GM21529 (cell line): Measurements from ENCODE around the gene SLC6A8.

Source experiments
- ATAC-seq: cut with Tn5 transposase; IDR thresholded peaks from one replicate; pipeline ENCODE4 v1.9.1; 2021; ENCODE audit not compliant: unreplicated experiment

Gene SLC6A8

DNA sequence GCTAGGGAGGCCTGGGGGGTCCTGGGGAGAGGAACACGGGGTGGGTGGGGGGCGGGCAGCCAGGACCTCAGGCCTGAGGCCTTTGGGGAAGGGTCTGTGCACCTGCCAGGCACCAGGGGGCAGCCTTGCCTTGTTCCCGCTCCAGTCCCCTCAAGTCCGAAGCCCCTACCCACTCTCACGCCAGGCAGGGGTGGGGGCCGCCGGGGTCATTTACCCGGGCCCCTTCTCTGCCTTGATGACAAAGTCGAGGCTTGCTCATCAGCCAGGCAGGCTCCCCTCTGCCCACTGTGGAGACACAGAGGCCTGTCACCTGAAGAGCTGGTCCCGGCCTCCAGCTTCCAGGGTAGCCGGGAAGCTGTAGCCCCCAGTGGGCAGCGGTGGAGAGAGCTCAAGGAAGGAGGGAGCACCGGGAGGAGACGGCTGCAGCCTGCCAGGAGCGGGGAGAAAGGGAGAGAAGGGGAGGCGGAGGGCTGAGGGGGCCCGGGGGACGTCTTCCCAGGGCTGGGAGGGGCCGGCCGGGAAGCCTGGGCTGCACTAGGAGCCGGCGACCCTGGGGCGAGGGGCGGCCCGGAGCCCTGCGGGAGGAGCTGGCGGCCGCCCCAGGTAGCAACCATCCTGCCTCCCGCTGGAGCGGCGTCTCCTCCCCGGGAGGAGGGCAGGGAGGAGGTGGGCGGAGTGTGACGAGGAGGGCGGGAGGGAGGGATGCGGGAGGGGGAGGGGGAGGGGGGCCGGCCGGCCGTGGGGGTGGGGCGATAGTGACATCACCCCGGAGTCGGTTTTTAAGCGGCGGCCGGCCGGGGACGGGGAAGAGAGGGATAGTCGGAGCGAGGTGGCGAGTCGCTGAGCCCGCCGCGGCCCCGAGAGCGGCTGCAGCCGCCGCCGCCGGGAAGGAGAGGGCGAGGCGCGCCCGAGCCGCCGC lies at the start of gene SLC6A8:
TSS of gene SLC6A8 (plus strand) at position 806 of the 919 bp plus-strand sequence. CDS start 649 bp downstream, outside the sequence.
- ATAC-seq, result no peak

- no peak for ATAC-seq
These were observed 49.7 kb upstream of the SLC6A8 start for GRCh38 chrX:153638041-153638371.

- no peak for ATAC-seq
These were observed 49.1 kb upstream of the SLC6A8 start for GRCh38 chrX:153638436-153639176.

- no peak for ATAC-seq
These were observed 48.3 kb upstream of the SLC6A8 start for GRCh38 chrX:153639177-153640044.

- no peak for ATAC-seq
These were observed 47.6 kb upstream of the SLC6A8 start for GRCh38 chrX:153640045-153640686.

DNA sequence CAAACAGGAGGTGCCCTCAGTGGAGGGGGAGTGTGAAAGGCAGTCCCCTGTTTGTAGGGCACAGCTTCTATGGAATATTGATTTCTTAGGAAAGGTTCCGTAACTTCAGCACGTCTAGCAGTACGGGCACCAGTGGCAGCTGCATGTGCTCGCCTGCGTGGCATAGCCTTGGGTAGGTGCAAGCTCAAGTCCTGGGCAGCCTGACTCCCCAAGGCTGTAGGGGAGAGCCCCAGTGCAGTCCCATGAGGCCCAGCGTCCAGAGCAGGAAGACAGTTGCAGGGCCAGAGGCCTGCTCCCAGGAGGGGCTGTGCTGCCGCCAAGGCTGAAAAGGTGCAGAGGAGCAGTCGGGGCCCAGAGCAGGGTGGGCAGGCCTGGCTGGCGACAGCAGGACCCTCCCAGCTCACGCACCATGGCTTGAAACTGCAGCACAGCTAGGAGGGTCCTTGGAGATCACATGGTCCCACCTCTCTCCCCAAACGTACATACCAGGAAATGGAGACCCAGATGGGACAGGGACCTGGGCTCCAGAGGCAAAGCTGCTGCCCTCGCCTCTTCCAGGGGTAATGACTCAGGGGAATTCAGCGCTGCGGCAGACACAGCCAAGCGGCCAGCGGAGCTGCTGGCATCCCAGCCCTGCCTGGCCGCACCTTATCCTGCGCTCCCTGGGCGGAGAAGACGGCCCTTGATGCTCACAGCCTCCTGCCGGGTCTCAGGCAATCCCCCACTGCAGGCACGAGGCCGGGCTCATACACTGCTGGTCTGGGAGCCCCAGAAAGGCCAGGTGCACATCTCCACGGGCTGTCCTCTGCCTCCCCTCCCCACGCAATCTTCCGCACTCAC lies 46.8 kb upstream of the SLC6A8 start:
- ATAC-seq, result no peak

DNA sequence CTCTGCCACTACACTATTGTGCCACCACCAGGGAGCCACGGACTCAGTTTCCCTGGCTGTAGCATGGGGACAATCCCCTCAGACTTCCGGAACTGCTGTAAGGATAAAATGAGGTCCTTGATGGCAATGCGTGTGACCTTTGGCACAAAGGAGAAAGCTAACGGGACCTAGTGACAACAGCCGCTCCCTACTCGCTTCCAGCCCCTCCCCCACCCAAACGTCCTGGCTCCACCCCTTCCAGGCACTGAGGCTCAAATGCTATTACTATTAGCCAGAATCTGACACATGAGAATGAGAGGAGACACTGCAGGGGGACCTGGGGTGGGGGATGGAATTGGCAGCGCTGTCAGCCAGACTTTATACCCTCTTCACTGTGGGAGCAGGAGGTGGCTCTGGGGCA lies 46.1 kb upstream of the SLC6A8 start:
- no peak for ATAC-seq

- ATAC-seq, result no peak
These were observed 45.6 kb upstream of the SLC6A8 start for GRCh38 chrX:153642051-153642654.

DNA sequence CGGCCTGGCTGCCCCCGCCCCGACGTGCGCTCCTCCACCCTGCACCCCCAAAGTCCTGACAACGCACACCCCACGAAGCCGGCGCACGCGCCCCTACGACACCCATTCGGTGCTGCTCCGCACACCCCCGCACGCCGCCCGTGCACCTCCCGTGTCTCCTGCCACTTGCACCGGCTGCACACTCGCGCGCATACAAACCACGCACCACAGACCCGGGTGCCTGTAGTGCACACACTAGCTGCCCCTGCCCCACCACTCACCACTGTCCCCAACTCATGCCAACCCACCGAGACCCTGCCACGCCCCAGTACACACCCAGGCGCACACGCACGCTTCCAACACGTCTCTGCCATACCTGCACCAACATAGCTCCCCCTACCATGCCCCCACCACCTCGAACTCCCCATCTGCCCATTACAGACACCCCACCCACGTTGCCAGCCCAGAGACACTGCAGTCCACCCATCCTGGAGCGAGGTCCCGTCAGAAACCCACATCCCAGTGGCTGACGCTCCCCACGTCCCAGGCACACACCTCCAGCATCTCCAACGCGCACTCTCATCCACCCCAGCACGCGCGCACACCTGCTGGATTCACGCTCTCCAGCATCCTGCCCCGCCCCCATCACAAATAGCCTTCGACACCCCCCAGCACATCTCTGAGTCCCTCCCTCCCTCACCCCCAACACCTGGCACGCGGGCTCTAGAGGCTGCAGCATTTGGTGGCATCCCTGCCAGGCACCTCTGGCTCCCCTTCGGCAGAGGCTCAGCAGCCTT lies 44.9 kb upstream of the SLC6A8 start:
- no peak for ATAC-seq

GRCh38 chrX:153643431-153644351 lies 44.0 kb upstream of the SLC6A8 start:
- no peak for ATAC-seq

DNA sequence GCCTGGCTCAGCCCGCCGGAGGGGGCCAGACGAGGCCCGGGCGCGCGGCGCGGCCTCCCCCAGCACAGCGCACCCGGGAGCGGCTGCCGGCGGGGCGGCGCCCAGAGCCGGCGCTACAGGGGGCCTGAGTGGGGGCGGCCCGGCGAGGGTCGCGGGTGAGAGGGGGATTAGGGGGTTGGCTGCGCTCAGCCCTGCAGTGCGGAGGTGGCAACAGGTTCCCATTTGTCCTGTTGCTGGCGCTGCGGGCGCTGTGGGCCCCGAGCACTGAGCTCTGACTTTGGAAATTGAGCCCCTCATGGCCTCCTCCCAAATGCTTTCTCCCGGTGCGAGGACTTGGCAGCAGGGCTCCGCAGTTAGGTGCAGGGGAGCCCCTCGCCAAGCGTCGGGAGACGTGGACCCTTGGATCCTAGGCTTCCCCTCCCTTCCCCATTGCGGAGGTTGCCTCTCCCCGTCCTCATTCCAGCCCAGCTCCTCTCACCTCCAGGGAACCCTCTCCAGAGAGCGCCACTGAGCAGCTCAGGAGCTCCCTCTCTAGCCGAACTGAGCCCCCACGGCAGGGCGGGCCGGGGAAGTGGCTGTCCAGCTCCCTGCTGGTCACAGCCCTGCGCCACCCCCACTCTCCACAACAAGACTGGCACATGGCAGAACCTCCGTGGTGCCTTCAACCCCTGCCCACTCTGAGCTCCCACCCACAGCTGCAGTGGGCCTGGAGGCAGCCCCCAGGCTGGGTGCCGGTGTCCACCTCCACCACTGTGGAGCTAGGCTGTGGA lies 43.2 kb upstream of the SLC6A8 start:
- no peak for ATAC-seq

GRCh38 chrX:153645151-153645550 lies 42.6 kb upstream of the SLC6A8 start:
- no peak for ATAC-seq

- ATAC-seq, result no peak
These were observed 41.7 kb upstream of the SLC6A8 start for GRCh38 chrX:153645921-153646488.

DNA sequence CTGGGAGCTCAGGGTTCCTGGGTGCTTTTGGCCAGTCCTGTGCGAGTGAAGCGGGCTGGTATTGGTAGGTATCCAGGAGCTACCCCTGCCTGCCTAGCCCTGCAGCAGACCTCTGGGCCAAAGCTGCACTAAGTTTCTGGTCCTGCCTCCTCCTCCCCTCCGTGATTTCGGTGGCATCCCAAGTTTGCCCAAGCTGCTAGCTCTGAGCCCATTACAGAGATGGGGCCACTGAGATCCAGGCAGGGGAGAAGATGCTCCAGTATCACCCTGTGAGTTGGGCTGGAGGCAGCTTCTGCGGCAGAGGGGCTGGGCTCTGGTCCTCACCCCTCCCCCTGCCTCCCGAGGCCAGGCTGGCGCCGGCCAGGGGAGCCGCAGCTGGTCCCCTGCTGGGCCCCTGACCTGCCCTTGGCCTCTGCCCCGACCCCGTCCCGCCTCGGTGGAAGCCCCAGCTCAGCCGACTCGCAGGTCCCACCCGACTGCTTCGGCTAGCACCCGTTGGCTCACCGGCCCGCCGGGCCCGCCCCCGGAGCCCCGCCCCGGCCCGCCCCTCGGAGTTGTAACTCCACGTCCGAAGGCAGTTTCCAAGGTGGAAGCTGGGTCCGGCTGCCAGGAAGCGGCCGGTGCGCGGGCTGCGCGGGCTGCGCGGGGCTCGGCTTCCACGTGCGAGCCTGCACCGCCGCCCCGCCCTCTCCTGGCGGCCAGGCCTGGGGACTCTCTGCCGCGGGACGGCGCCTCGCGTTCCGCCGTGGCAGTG lies 40.9 kb upstream of the SLC6A8 start, which contains the start of gene DUSP9:
TSS of gene DUSP9 (plus strand) at position 584 of the 754 bp plus-strand sequence. CDS start 751 bp downstream, outside the sequence.
- no peak for ATAC-seq

GRCh38 chrX:153647461-153648357 lies 40.0 kb upstream of the SLC6A8 start:
- no peak for ATAC-seq
